ENCODE data around the gene BEND3.

BEND3 gene

DNA sequence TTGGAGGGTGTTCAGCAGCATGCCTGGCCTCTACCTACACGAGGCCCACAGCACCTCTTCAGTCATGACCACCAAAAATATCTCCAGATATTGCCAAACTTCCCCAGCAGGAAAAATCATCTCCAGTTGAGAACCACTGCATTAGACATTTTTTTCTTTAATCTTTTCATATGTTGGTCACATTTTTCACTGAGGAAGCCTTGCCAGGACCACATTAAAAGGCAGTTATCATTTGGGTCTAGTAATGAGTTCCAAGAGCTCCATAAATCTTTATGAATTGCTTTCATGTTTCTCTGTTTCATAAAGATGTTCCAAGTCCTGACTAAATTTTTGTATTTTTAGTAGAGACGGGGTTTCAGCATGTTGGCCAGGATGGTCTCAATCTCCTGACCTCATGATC, 58.5 kb downstream of the BEND3 start:
- ChIA-PET POLR2A (ENCODE audit: low non-redundant PET) (no interaction called here), CTCF (no interaction called here)
- TF ChIP-seq, protein P1, sequence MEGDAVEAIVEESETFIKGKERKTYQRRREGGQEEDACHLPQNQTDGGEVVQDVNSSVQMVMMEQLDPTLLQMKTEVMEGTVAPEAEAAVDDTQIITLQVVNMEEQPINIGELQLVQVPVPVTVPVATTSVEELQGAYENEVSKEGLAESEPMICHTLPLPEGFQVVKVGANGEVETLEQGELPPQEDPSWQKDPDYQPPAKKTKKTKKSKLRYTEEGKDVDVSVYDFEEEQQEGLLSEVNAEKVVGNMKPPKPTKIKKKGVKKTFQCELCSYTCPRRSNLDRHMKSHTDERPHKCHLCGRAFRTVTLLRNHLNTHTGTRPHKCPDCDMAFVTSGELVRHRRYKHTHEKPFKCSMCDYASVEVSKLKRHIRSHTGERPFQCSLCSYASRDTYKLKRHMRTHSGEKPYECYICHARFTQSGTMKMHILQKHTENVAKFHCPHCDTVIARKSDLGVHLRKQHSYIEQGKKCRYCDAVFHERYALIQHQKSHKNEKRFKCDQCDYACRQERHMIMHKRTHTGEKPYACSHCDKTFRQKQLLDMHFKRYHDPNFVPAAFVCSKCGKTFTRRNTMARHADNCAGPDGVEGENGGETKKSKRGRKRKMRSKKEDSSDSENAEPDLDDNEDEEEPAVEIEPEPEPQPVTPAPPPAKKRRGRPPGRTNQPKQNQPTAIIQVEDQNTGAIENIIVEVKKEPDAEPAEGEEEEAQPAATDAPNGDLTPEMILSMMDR (conservative IDR thresholded peaks at IDR 0.05; ENCODE audit: low read depth), result no peak
- H3K27ac ChIP-seq, result no peak overlapping the region
- no peak for DNase-seq (ENCODE audit: low spot score)

DNA sequence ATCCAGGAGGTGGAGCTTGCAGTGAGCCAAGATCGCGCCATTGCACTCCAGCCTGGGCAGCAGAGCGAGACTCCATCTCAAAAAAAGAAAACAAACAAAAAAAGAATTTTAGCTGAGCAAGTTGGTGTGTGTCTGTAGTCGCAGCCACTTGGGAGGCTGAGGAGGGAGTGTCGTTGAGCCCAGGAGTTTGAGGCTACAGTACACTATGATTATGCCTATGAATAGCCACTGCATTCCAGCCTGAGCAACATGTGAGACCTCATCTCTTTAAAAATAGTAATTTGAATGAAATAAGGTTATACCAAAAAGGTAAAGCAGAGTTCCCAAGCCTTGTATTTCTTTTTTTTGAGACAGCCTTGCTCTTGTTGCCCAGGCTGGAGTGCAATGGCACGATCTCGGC, 67.5 kb downstream of the BEND3 start:
- CTCF ChIA-PET, result no interaction called here
- H3K27ac ChIP-seq, result no peak overlapping the region

DNA sequence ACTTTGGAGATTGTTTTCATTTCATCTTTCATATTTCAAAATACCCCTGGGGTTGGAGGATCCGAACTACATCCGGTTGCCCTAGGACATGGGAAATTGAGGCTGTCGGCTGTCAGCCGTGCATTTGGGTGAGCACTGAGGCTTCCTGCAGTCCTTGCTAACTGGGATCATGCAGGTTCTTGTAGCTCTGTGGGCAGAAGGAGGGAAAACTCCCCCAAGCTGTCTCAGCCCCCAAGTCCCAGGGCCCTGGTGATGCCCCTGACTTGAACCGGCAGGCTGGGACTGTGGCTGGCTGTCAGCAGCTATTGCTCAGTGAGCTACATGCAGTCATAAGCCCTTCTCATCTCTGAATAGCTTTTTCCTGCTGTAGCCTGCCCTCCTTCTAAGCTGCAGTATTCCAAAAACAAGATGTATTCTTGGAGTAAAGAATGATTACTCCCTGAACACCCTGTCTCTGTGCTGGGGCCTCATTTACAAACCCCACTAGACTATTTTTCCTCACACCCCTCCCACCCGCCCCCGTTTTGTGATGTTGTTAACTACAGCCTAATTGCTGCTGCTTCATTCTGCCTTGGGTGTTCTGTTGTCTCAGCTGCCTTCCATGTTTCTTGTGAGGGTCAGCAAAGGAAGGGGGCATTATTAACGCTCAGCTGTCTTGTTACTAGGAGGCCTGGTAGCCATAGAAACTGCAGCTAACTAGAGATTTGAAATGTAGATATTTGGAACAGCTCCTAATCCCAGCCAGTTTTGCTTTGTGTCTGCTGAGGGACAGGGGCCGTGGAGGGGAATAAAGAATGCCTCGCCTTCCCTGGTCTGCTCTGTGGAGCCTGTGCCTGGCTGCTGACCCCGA, 69.3 kb downstream of the BEND3 start:
- DNase-seq (ENCODE audit: low spot score), result no peak
- H3K27ac ChIP-seq, result peak overlapping the region; percentile 12; the same call in 1 of the 2 replicates
- TF ChIP-seq, protein P1 (conservative IDR thresholded peaks at IDR 0.05; ENCODE audit: low read depth), result no peak
- CTCF ChIA-PET, result interaction anchor here (0.7 kb wide), 1 partner anchor 19 kb away, joined by 3 read pairs; no protein-coding TSS in a partner anchor
- POLR2A ChIA-PET (ENCODE audit: low non-redundant PET), result no interaction called here

More for the DNA sequence above, 67.5 kb downstream of the BEND3 start:
- TF ChIP-seq, protein P1 (conservative IDR thresholded peaks at IDR 0.05; ENCODE audit: low read depth), result no peak
- DNase-seq (ENCODE audit: low spot score), result no peak
- POLR2A ChIA-PET (ENCODE audit: low non-redundant PET), result interaction anchor here (0.6 kb wide), 1 partner anchor 1244 kb away, joined by 7 read pairs; no protein-coding TSS in a partner anchor

DNA sequence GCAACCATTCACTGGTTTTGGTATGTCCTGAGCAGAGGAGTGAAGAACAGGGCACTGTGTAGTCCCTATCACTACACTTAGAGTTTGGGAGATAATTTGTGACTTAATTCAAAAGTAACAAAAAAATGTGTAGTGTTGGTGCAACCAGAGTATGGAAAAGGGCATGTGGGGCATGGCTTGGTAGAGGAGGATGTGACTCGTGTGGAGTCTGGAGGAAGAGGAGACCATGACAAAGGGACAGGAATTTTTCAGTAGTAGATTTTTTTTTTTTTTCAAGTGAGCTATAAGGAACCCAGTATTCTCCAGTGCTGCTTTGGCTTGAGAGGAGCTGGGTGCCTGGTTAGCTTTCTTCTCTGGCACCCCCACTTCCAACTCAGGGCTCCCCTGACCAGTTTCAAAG, 82.2 kb downstream of the BEND3 start:
- no peak for DNase-seq (ENCODE audit: low spot score)
- TF ChIP-seq, protein P1 (conservative IDR thresholded peaks at IDR 0.05; ENCODE audit: low read depth), result no peak
- ChIA-PET CTCF (no interaction called here), POLR2A (ENCODE audit: low non-redundant PET) (no interaction called here)
- H3K27ac ChIP-seq, result no peak overlapping the region

DNA sequence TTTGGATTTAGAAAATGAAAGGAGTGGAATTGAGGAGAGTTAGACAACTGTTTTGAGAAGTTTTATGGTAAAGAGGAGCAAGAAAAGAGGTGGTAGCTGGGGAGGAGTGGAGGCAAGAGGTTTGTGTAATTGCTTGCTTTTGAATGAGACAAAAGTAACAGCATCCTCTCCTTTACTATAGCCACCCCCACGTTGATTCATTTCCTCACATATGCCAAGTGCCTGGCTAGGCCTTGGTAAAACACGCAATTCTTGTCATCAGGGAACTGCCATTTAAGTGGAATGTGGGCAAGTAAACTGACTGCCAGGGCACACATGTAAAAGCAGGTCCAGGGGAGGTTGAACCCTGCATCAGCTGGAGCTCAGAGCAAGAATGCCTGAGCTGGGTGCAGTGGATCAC, 83.3 kb downstream of the BEND3 start:
- no peak for DNase-seq (ENCODE audit: low spot score)
- ChIA-PET POLR2A (ENCODE audit: low non-redundant PET) (no interaction called here), CTCF (no interaction called here)
- no peak overlapping the region for H3K27ac ChIP-seq
- TF ChIP-seq, protein P1 (conservative IDR thresholded peaks at IDR 0.05; ENCODE audit: low read depth), result no peak

DNA sequence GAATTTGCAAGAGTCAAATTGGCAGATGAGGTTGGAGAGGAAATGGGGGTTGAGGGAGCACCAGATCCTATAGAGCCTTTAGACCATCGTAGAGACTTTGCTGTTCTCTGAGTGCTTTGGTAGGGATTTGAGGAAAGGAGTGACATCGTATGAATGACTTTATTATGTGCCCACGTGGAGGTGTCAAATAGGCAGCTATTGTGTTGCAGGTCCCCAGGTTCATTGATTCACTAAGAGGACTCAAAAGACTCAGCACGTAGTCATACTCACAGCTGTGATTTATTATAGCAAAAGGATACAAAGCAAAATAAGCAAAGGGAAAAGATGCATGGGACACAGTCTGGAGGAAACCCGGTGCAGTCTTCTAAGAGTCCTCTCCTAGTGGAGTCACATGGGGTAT, 85.2 kb downstream of the BEND3 start:
- no peak overlapping the region for H3K27ac ChIP-seq
- ChIA-PET POLR2A (ENCODE audit: low non-redundant PET) (no interaction called here), CTCF (interaction anchor here (0.6 kb wide), 1 partner anchor 85 kb away, joined by 3 read pairs; the partner anchor contains the start of gene BEND3)
- DNase-seq (ENCODE audit: low spot score), result no peak
- TF ChIP-seq, protein P1 (conservative IDR thresholded peaks at IDR 0.05; ENCODE audit: low read depth), result no peak

Data from RWPE1 (cell line).